Measurements from ENCODE around the gene ZNF224. TPM values are rescaled to one million over a fixed set of nuclear protein-coding genes. Genes with fewer than 3 reads are reported as not detected.

ZNF224 gene
- polyA plus RNA-seq, 1 donor (not counting 4 experiments of a cell fraction or from before 2014, with no cell fraction given), result 17.5 TPM

GRCh38 chr19:44107751-44108150 is 13.6 kb downstream of the ZNF224 start:
- no peaks in the 10 kb centered on the region for H4K20me1 ChIP-seq (ENCODE audit: control insufficient read depth, extremely low read depth, insufficient read depth, low read length)
- H3K27me3 ChIP-seq (ENCODE audit: control insufficient read depth, extremely low read depth, insufficient read depth, low read length), result no peaks in the 10 kb centered on the region
- DNase-seq (ENCODE audit: low read depth, low spot score) (no peak), FAIRE-seq (no peak)
- H3K27ac ChIP-seq (ENCODE audit: control insufficient read depth, insufficient read depth, low read length), result no peak overlapping the region
- no peaks in the 10 kb centered on the region for H3K9me1 ChIP-seq (ENCODE audit: control insufficient read depth, extremely low read depth, insufficient read depth, low read length)
- dilution Hi-C loops (cut with MboI; ENCODE audit: extremely low pct_ligation_motif_present, low sequenced_read_pairs), result no loop called here
- H3K9me3 ChIP-seq (ENCODE audit: control insufficient read depth, low read depth, low read length), result peaks cover 14% of the 10 kb centered on the region
- no peaks in the 10 kb centered on the region for H3K79me2 ChIP-seq (ENCODE audit: control insufficient read depth, insufficient read depth, low read length)
- H3K9ac ChIP-seq (ENCODE audit: control insufficient read depth, extremely low read depth, insufficient read depth, low read length), result no peak overlapping the region
- no peak overlapping the region for H2AFZ ChIP-seq (ENCODE audit: control insufficient read depth, low read length)
- H3K4me2 ChIP-seq (ENCODE audit: control insufficient read depth, extremely low read depth, insufficient read depth, low read depth, low read length), result no peak overlapping the region
- no peaks in the 10 kb centered on the region for H3K4me1 ChIP-seq (ENCODE audit: control insufficient read depth, extremely low read depth, insufficient read depth, low read length)
- peaks cover 16 to 21% of the 10 kb centered on the region in 2 experiments for H3K36me3 ChIP-seq (ENCODE audit: control insufficient read depth in 2 of 2, extremely low read depth in 1 of 2, insufficient read depth in 2 of 2, low read length in 2 of 2)
- H3K4me3 ChIP-seq (ENCODE audit: control insufficient read depth in 2 of 3, extremely low read depth in 1 of 3, insufficient read depth in 2 of 3, low read depth in 1 of 3, low read length in 3 of 3), result no peak overlapping the region
- no peak for TF ChIP-seq CTCF (optimal IDR thresholded peaks at IDR 0.05 in 1 of 3, IDR thresholded peaks at IDR 0.05 in 1 of 3, conservative IDR thresholded peaks at IDR 0.05 in 1 of 3; ENCODE audit: extremely low read depth in 1 of 3, insufficient read depth in 2 of 3, low read length in 3 of 3)
- no peak for TF ChIP-seq EZH2 (IDR thresholded peaks at IDR 0.05; ENCODE audit: low read length)

- dilution Hi-C loops (cut with MboI; ENCODE audit: extremely low pct_ligation_motif_present, low sequenced_read_pairs), result no loop called here
- H4K20me1 ChIP-seq (ENCODE audit: control insufficient read depth, extremely low read depth, insufficient read depth, low read length), result no peaks in the 10 kb centered on the region
- DNase-seq (ENCODE audit: low read depth, low spot score) (no peak), FAIRE-seq (no peak)
- H3K9ac ChIP-seq (ENCODE audit: control insufficient read depth, extremely low read depth, insufficient read depth, low read length), result no peak overlapping the region
- no peaks in the 10 kb centered on the region for H3K4me1 ChIP-seq (ENCODE audit: control insufficient read depth, extremely low read depth, insufficient read depth, low read length)
- no peak overlapping the region for H3K27ac ChIP-seq (ENCODE audit: control insufficient read depth, insufficient read depth, low read length)
- peaks cover 15 to 16% of the 10 kb centered on the region in 2 experiments for H3K36me3 ChIP-seq (ENCODE audit: control insufficient read depth in 2 of 2, extremely low read depth in 1 of 2, insufficient read depth in 2 of 2, low read length in 2 of 2)
- TF ChIP-seq CTCF (optimal IDR thresholded peaks at IDR 0.05 in 1 of 3, IDR thresholded peaks at IDR 0.05 in 1 of 3, conservative IDR thresholded peaks at IDR 0.05 in 1 of 3; ENCODE audit: extremely low read depth in 1 of 3, insufficient read depth in 2 of 3, low read length in 3 of 3) (no peak), EZH2 (IDR thresholded peaks at IDR 0.05; ENCODE audit: low read length) (no peak)
- H3K27me3 ChIP-seq (ENCODE audit: control insufficient read depth, extremely low read depth, insufficient read depth, low read length), result no peaks in the 10 kb centered on the region
- H3K4me2 ChIP-seq (ENCODE audit: control insufficient read depth, extremely low read depth, insufficient read depth, low read depth, low read length), result no peak overlapping the region
- H3K79me2 ChIP-seq (ENCODE audit: control insufficient read depth, insufficient read depth, low read length), result no peaks in the 10 kb centered on the region
- no peak overlapping the region for H3K4me3 ChIP-seq (ENCODE audit: control insufficient read depth in 2 of 3, extremely low read depth in 1 of 3, insufficient read depth in 2 of 3, low read depth in 1 of 3, low read length in 3 of 3)
- H2AFZ ChIP-seq (ENCODE audit: control insufficient read depth, low read length), result no peak overlapping the region
- peaks cover 14% of the 10 kb centered on the region for H3K9me3 ChIP-seq (ENCODE audit: control insufficient read depth, low read depth, low read length)
- no peaks in the 10 kb centered on the region for H3K9me1 ChIP-seq (ENCODE audit: control insufficient read depth, extremely low read depth, insufficient read depth, low read length)
These were observed 15.3 kb downstream of the ZNF224 start for GRCh38 chr19:44109458-44109857.

All from keratinocyte (primary cell).